H1 (cell line): Measurements from ENCODE around the gene CEP78. TPM values are rescaled to one million over a fixed set of nuclear protein-coding genes. Genes with fewer than 3 reads are reported as not detected.

ENCODE experiments used
- CTCF ChIA-PET: fragments of 300-600 bp; sonication (Branson Sonifier 250); formaldehyde crosslinking; loops from one replicate; lab custom pipeline; 2021; ENCODE audit not compliant: partially characterized antibody; lab: Charles Lee
- POLR2A ChIA-PET: fragments of 300-600 bp; sonication (Branson Sonifier 250); formaldehyde crosslinking; loops from one replicate; lab custom pipeline; 2021; ENCODE audit warnings: inconsistent platforms; ENCODE audit not compliant: partially characterized antibody; lab: Charles Lee
- DNase-seq, 2 experiments: peaks; one replicate each; pipeline versions ENCODE4 v3.0.0 to v3.0.0-alpha.2; 2010 to 2022; ENCODE audit warnings: low spot score in 2 of 2, low read depth in 1 of 2, mixed read lengths in 1 of 2
- FAIRE-seq: peaks from 2 replicates; lab custom pipeline; 2011; peaks lifted over from hg19 to GRCh38; lab: Jason Lieb, UNC
- H2AFZ ChIP-seq: 2 replicates; pipeline ENCODE4 v1.8.1; 2012; ENCODE audit warnings: low read length, inconsistent platforms
- H2AK5ac ChIP-seq: 2 replicates; pipeline ENCODE4 v1.6.1; 2013; ENCODE audit warnings: low read depth, low read length
- H2BK120ac ChIP-seq: replicated peaks from 2 replicates; pipeline ENCODE3; 2013; ENCODE audit warnings: low read depth, low read length, inconsistent platforms
- H2BK12ac ChIP-seq: 2 replicates; pipeline ENCODE4 v1.6.1; 2013; ENCODE audit warnings: low read depth, low read length
- H2BK15ac ChIP-seq: 2 replicates; pipeline ENCODE4 v1.6.1; 2013; ENCODE audit warnings: low read length
- H2BK20ac ChIP-seq: 2 replicates; pipeline ENCODE4 v1.6.1; 2013; ENCODE audit warnings: low read length
- H2BK5ac ChIP-seq: 2 replicates; pipeline ENCODE4 v1.6.1; 2013; ENCODE audit warnings: low read depth, low read length
- H3K14ac ChIP-seq: 2 replicates; pipeline ENCODE4 v1.6.1; 2013; ENCODE audit warnings: inconsistent platforms; ENCODE audit not compliant: insufficient read length
- H3K18ac ChIP-seq: 2 replicates; pipeline ENCODE4 v1.6.1; 2013; ENCODE audit warnings: low read length; ENCODE audit errors: extremely low read depth
- H3K23ac ChIP-seq: 2 replicates; pipeline ENCODE4 v1.6.1; 2013; ENCODE audit warnings: inconsistent platforms; ENCODE audit not compliant: insufficient read length
- H3K23me2 ChIP-seq: 2 replicates; pipeline ENCODE4 v1.6.1; 2013; ENCODE audit warnings: low read depth, low read length
- H3K27ac ChIP-seq: 2 replicates; pipeline ENCODE4 v1.6.1; 2011; ENCODE audit warnings: low read depth, low read length, inconsistent platforms
- H3K27me3 ChIP-seq, 4 experiments: replicated peaks in 1 of 4; 1 replicate in 1 of 4; 2 replicates in 3 of 4; pipeline versions ENCODE4 v1.6.1 to v1.8.1; 2011 to 2013; ENCODE audit warnings: low read length in 3 of 4, mild to moderate bottlenecking in 3 of 4, inconsistent platforms in 2 of 4, mixed read lengths in 2 of 4, moderate library complexity in 1 of 4; ENCODE audit not compliant: control insufficient read depth in 3 of 4, insufficient read depth in 3 of 4; ENCODE audit errors: extremely low read depth in 1 of 4
- H3K36me3 ChIP-seq, 4 experiments: 2 replicates each; pipeline versions ENCODE4 v1.6.1 to v1.8.1; 2011 to 2013; ENCODE audit warnings: mild to moderate bottlenecking in 4 of 4, low read length in 3 of 4, moderate library complexity in 2 of 4, control low read depth in 1 of 4, inconsistent platforms in 1 of 4; ENCODE audit not compliant: insufficient read depth in 4 of 4, control insufficient read depth in 2 of 4
- H3K4ac ChIP-seq: replicated peaks from 2 replicates; pipeline ENCODE3; 2013; ENCODE audit warnings: low read length, low read depth, mixed read lengths, inconsistent platforms; ENCODE audit not compliant: insufficient read length
- H3K4me1 ChIP-seq, 4 experiments: replicated peaks in 1 of 4; 1 replicate in 1 of 4; 2 replicates in 3 of 4; pipeline versions ENCODE4 v1.6.1 to v1.8.1; 2011 to 2013; ENCODE audit warnings: low read length in 3 of 4, inconsistent platforms in 2 of 4, mixed read lengths in 1 of 4; ENCODE audit not compliant: insufficient read depth in 4 of 4, control insufficient read depth in 3 of 4
- H3K4me2 ChIP-seq, 2 experiments: 2 replicates each; pipeline versions ENCODE4 v1.6.1 to v1.8.1; 2011 to 2013; ENCODE audit warnings: low read depth in 2 of 2, low read length in 2 of 2, control low read depth in 1 of 2, inconsistent platforms in 1 of 2, mild to moderate bottlenecking in 1 of 2; ENCODE audit not compliant: insufficient read depth in 1 of 2
- H3K4me3 ChIP-seq, 4 experiments: fragments of 200-600, 300-600 bp in 1 of 4; sonication (generic), shearing (Covaris generic), sonication (Bioruptor Twin) in 1 of 4; 2 replicates each; pipeline versions ENCODE4 v1.5.1 to v1.8.1; 2011 to 2016; ENCODE audit warnings: low read length in 4 of 4, low read depth in 3 of 4, control low read depth in 2 of 4, inconsistent platforms in 2 of 4, mild to moderate bottlenecking in 2 of 4, mixed read lengths in 1 of 4, moderate library complexity in 1 of 4; ENCODE audit not compliant: insufficient read depth in 2 of 4; ENCODE audit errors: extremely low read depth in 1 of 4
- H3K56ac ChIP-seq: replicated peaks from 2 replicates; pipeline ENCODE3; 2013; ENCODE audit warnings: low read depth, mild to moderate bottlenecking, mixed read lengths, low read length, inconsistent platforms; ENCODE audit not compliant: insufficient read length
- H3K79me1 ChIP-seq: 2 replicates; pipeline ENCODE4 v1.6.1; 2013; ENCODE audit warnings: low read depth, low read length, control low read depth
- H3K79me2 ChIP-seq, 2 experiments: 2 replicates each; pipeline versions ENCODE4 v1.6.1 to v1.8.1; 2012 to 2013; ENCODE audit warnings: low read length in 2 of 2, mild to moderate bottlenecking in 2 of 2, inconsistent platforms in 1 of 2; ENCODE audit not compliant: insufficient read depth in 2 of 2, control insufficient read depth in 1 of 2
- H3K9ac ChIP-seq, 4 experiments: replicated peaks in 1 of 4; 1 replicate in 1 of 4; 2 replicates in 3 of 4; pipeline versions ENCODE4 v1.6.1 to v1.8.1; 2011 to 2013; ENCODE audit warnings: low read depth in 3 of 4, low read length in 3 of 4, control low read depth in 2 of 4, mild to moderate bottlenecking in 2 of 4, moderate library complexity in 2 of 4, inconsistent platforms in 1 of 4; ENCODE audit errors: extremely low read depth in 1 of 4
- H3K9me3 ChIP-seq, 2 experiments: 2 replicates each; pipeline versions ENCODE4 v1.6.1 to v1.8.1; 2012 to 2013; ENCODE audit warnings: mild to moderate bottlenecking in 2 of 2, moderate library complexity in 2 of 2, control low read depth in 1 of 2, inconsistent platforms in 1 of 2, low read depth in 1 of 2, low read length in 1 of 2, mixed read lengths in 1 of 2; ENCODE audit not compliant: insufficient read depth in 2 of 2
- H4K20me1 ChIP-seq, 2 experiments: replicated peaks in 1 of 2; 2 replicates each; pipeline versions ENCODE3 to v1.8.1; 2011 to 2013; ENCODE audit warnings: inconsistent platforms in 2 of 2, low read length in 2 of 2, mild to moderate bottlenecking in 1 of 2; ENCODE audit not compliant: insufficient read depth in 2 of 2, control insufficient read depth in 1 of 2
- H4K5ac ChIP-seq: 2 replicates; pipeline ENCODE4 v1.6.1; 2013; ENCODE audit warnings: low read length, low read depth, mixed read lengths, inconsistent platforms; ENCODE audit not compliant: insufficient read length
- H4K8ac ChIP-seq: 2 replicates; pipeline ENCODE4 v1.8.0; 2013; ENCODE audit warnings: mild to moderate bottlenecking, moderate library complexity, low read length, inconsistent platforms; ENCODE audit not compliant: insufficient read depth; ENCODE audit errors: extremely low read depth
- H4K91ac ChIP-seq: replicated peaks from 2 replicates; pipeline ENCODE3; 2013; ENCODE audit warnings: low read length, mixed read lengths, inconsistent platforms; ENCODE audit not compliant: insufficient read length
- EGR1 ChIP-seq: IDR thresholded peaks from 2 replicates; pipeline ENCODE4 v1.6.1; 2011; ENCODE audit warnings: low read depth, low read length, borderline replicate concordance
- POLR2A ChIP-seq, 2 experiments: IDR thresholded peaks; 1 replicate in 1 of 2; 2 replicates in 1 of 2; pipeline ENCODE4 v1.6.1; 2011; ENCODE audit warnings: low read depth in 2 of 2, low read length in 2 of 2, mild to moderate bottlenecking in 2 of 2; ENCODE audit errors: control extremely low read depth in 1 of 2
- POLR2AphosphoS5 ChIP-seq: IDR thresholded peaks from 2 replicates; pipeline ENCODE4 v1.6.1; 2011; ENCODE audit warnings: low read depth, low read length
- RXRA ChIP-seq: IDR thresholded peaks from 2 replicates; pipeline ENCODE4 v1.6.1; 2011; ENCODE audit warnings: low read depth, mild to moderate bottlenecking, low read length, moderate library complexity; ENCODE audit not compliant: insufficient read depth
- SIX5 ChIP-seq: IDR thresholded peaks from 2 replicates; pipeline ENCODE4 v1.6.1; 2011; ENCODE audit warnings: mild to moderate bottlenecking, low read depth, low read length
- USF2 ChIP-seq: IDR thresholded peaks from 2 replicates; pipeline ENCODE4 v1.6.1; 2011; ENCODE audit warnings: low read length, improper control_type of control experiment
- WGBS, 2 experiments: shearing (Covaris generic) in 1 of 2; methylation state at CpG; one replicate each; pipeline versions ENCODE4 v1.1.6 to v1.1.7; 2013 to 2015; ENCODE audit warnings: low lambda C conversion rate in 2 of 2, mixed read lengths in 2 of 2, inconsistent platforms in 1 of 2, low coverage in 1 of 2, missing lambda C conversion rate in 1 of 2; ENCODE audit not compliant: insufficient replicate concordance in 2 of 2, insufficient coverage in 1 of 2, insufficient read length in 1 of 2; ENCODE audit errors: extremely low coverage in 1 of 2, missing lambda C conversion rate in 1 of 2; 5-methylcytosine and 5-hydroxymethylcytosine counted together
- polyA plus RNA-seq, 7 experiments: library from polyadenylated mRNA; depleted of rRNA in 3 of 7; stranded (reverse) in 5 of 7; unstranded in 2 of 7; fragments of >200 nt in 5 of 7; fragments of 200-250 nt in 2 of 7; gene quantifications; 1 replicate in 5 of 7; 2 replicates in 1 of 7; 4 replicates in 1 of 7; pipeline versions ENCODE4 v1.2.1 to v1.2.3, GENCODE V29; 2011 to 2013; ENCODE audit warnings: missing spikeins in 2 of 7, mixed read lengths in 2 of 7
- total RNA-seq: library from RNA; stranded (reverse); fragmentation: NEBNext Ultra II Directional; extraction: Animal tissue kit (Norgen Biotek cat#: 25700); gene quantifications from 2 replicates; pipeline ENCODE4 v1.2.1, GENCODE V29; 2021

Gene CEP78
- total and polyA plus RNA-seq, 2 of the 8 experiments (the other 6 are each of a cell fraction or from before 2014, with no cell fraction given): 10.3 to 40.9 TPM

DNA sequence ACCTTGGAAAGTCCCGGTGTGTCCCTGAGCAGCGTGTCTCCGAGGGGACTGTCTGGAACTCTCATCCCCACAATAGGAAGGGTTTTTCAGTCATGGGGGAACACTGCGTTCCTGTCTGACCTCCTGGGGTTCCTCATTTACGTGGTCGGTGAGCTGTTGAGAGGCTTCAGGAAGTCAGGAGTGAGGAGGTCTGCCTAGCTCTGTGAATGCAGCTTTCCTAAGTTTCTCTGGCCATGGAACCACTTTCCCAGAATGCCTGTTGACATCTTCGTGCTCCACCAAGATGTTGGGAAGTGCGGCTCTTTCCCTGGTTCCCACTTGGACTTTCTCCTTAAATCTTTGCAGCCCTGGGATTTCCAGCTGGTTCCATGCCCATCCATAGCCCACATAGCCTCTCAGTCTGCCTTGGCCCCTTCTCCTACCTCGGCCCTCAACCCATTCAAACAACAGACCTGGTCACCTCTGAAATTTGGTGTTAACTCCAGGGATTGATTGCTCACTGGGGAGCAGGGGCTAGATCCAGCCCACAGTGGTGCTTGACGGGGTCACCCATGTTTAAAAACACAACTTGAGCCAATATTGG, 88.3 kb downstream of the CEP78 start:
- H3K18ac ChIP-seq: no peak overlapping the region
- H4K91ac ChIP-seq: no peak overlapping the region
- no peak overlapping the region for H3K9ac ChIP-seq
- no peak overlapping the region for H3K4ac ChIP-seq
- H3K27ac ChIP-seq: no peak overlapping the region
- H4K20me1 ChIP-seq: peaks cover 10 to 11% of the 10 kb centered on the region in 2 experiments
- no peak for TF ChIP-seq SIX5
- no peak for TF ChIP-seq USF2
- peak; percentile 37 for TF ChIP-seq POLR2AphosphoS5
- no peak for TF ChIP-seq RXRA
- TF ChIP-seq POLR2A (IDR thresholded peaks at IDR 0.05; ENCODE audit: control extremely low read depth in 1 of 2, low read depth in 2 of 2, low read length in 2 of 2): no peak
- no peak for TF ChIP-seq EGR1
- TF ChIP-seq, all 59 proteins: peak for 1
- peaks cover 13 to 98% (median 74%) of the 10 kb centered on the region in 4 experiments; a peak in 7 of 8 replicates for H3K36me3 ChIP-seq
- WGBS, 2 experiments: 81% methylated on average over 10 of the region's 10 CpGs; no CpG with 5 or more reads in 1 of the 2 experiments
- no peak overlapping the region for H2BK120ac ChIP-seq
- H3K4me1 ChIP-seq: peaks cover 0 to 2% (median 0%) of the 10 kb centered on the region in 4 experiments; a peak in 2 of 7 replicates
- no peak overlapping the region for H3K14ac ChIP-seq
- no peak overlapping the region for H2AFZ ChIP-seq
- H3K23ac ChIP-seq: no peak overlapping the region
- peak overlapping the region; percentile 35; the same call in 1 of the 2 replicates for H2BK5ac ChIP-seq
- H4K5ac ChIP-seq: no peak overlapping the region
- H3K27me3 ChIP-seq: no peaks in the 10 kb centered on the region
- H3K56ac ChIP-seq: no peak overlapping the region
- H2BK20ac ChIP-seq: no peak overlapping the region
- no peak for FAIRE-seq
- no peak overlapping the region for H2AK5ac ChIP-seq
- no peak overlapping the region for H4K8ac ChIP-seq
- H2BK12ac ChIP-seq: no peak overlapping the region
- no peaks in the 10 kb centered on the region for H3K9me3 ChIP-seq
- H3K23me2 ChIP-seq: peaks cover 8% of the 10 kb centered on the region; the same call in 1 of the 2 replicates
- ChIA-PET POLR2A (interaction anchor here (0.6 to 17.1 kb wide), 7 partner anchors 10 to 823 kb away, joined by 3 to 520 read pairs (median 4); partner anchors contain the start of gene PSAT1), CTCF (interaction anchor here (0.9 to 1.2 kb wide), 3 partner anchors 11 to 45 kb away, joined by 3 to 6 read pairs (median 3); no protein-coding TSS in a partner anchor)
- H2BK15ac ChIP-seq: no peak overlapping the region
- 0 out of 4 replicates have a peak overlapping the region, but pooled peaks of 1 of the 2 experiments have one; percentile 13 for H3K4me2 ChIP-seq
- peaks cover 0 to 29% of the 10 kb centered on the region in 2 experiments; a peak in 2 of 4 replicates for H3K79me2 ChIP-seq
- no peak for DNase-seq
- no peak overlapping the region for H3K4me3 ChIP-seq
- peaks cover 4% of the 10 kb centered on the region; the same call in 1 of the 2 replicates for H3K79me1 ChIP-seq
